Stimulated activated naive CD8-positive, alpha-beta T cell treated with anti-CD3 and anti-CD28 coated beads, Interleukin-15, amount 100 ng/mL, for 72 hours (primary cell): ENCODE results near the gene PPM1B.
"Not testable (repeated sequence)": the region's sequence is repeated elsewhere in the genome, so short reads cannot be mapped to it uniquely, and the experiment has no call there.

Experiments
- ATAC-seq: fragments of 150-1000 bp; cut with Tn5 transposase; 2 replicates; pipeline ENCODE4 v1.10.0; 2021; ENCODE audit warnings: mild to moderate bottlenecking, moderate library complexity
- DNase-seq, 2 donors: peaks; one replicate each; pipeline ENCODE4 v3.0.0; 2021 to 2022
- H3K27ac Mint-ChIP-seq, 2 donors: one replicate each; pipeline ENCODE4 v1.8.0; 2022; ENCODE audit warnings: mild to moderate bottlenecking in 2 of 2, mixed read lengths in 2 of 2, moderate library complexity in 2 of 2
- H3K27me3 Mint-ChIP-seq: one replicate; pipeline ENCODE4 v1.8.0; 2022; ENCODE audit warnings: mixed read lengths
- H3K4me1 Mint-ChIP-seq: one replicate; pipeline ENCODE4 v1.8.0; 2022; ENCODE audit warnings: mild to moderate bottlenecking, mixed read lengths
- H3K4me3 Mint-ChIP-seq, 2 donors: one replicate each; pipeline ENCODE4 v1.8.0; 2022; ENCODE audit warnings: mild to moderate bottlenecking in 2 of 2, mixed read lengths in 2 of 2, moderate library complexity in 1 of 2
- H3K9me3 Mint-ChIP-seq, 2 donors: one replicate each; pipeline ENCODE4 v1.8.0; 2022; ENCODE audit warnings: mixed read lengths in 2 of 2

PPM1B gene

DNA sequence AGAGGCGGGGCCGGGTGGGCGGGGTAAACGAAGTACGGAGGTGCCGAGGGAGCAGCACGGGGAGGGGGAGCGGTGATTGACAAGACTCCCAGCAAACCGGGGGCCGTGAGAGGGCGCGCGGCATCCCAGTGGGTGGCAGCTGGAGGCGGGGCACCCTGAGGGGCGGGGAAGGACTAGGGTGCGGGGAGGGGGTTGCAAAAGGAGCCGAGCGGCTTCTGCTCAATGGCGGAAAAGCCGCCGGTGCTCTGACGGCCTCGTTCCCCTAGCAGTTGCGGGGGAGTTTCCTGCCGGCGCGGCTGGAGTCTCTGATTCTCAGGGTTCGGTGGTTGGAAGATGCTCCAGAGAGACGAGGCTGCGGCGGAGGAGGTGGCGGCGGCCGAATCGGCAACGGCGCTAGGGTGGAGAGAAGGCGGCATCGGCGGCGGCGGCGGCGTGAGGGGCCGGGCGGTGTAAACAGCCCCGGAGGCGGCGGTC is at the start of gene PPM1B:
Gene PPM1B, plus strand, starts transcription at position 195 of the 474 bp plus-strand sequence. CDS start 32,325 bp downstream, outside the sequence.
- no peaks in the 10 kb centered on the region for H3K27me3 Mint-ChIP-seq
- DNase-seq: peak; percentile 98 to 99
- peak within 1 kb of the TSS; percentile 99 for H3K27ac Mint-ChIP-seq
- peak; percentile 81 for ATAC-seq
- peaks cover 34% of the 10 kb centered on the region for H3K4me1 Mint-ChIP-seq
- H3K9me3 Mint-ChIP-seq: no peaks in the 10 kb centered on the region
- H3K4me3 Mint-ChIP-seq: peak within 1 kb of the TSS; percentile 93 to 99

DNA sequence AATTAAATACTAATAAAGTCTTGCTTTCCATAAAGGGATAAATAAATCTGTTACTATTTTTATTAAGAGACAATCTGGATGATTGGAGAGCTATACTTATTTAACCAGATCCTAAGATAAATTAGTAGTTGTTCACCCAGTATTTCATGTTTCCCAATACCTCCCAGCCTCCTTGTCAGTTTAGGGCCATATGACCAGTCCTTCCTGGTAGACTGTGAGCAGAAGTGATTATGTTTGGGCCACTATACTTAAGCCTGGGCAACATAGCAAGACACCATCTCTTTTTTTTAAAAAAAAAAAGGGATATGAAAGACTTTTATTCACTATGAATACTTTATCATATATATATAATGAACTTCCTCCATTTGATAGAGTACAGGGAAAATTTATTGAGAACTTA is 48.8 kb upstream of the PPM1B start:
- peaks cover 7% of the 10 kb centered on the region for H3K4me1 Mint-ChIP-seq
- ATAC-seq (no peak), DNase-seq (no peak)
- H3K4me3 Mint-ChIP-seq: no peak overlapping the region
- H3K27me3 Mint-ChIP-seq: no peaks in the 10 kb centered on the region
- H3K27ac Mint-ChIP-seq: no peak overlapping the region
- no peaks in the 10 kb centered on the region for H3K9me3 Mint-ChIP-seq

DNA sequence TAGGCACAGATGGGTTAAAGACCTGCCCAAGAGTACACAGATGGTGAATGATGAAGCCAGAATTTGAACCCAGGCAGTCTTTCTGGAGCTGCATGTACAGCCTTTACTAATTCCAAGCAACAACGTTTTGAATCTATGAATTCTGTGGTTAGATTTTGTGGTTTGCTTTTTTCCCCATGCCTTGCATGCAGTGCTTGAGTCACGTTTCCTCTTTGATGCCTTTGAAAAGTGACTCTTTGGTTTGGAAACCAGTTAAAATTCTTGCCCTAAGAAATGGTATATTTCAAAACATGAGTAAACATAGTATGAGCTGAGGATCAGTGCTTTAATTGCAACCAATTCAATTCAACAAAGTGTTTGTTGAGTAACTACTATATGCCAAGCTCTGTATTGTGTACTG is 48.2 kb upstream of the PPM1B start:
- ATAC-seq (peak; percentile 88), DNase-seq (peak; percentile 16 to 30)
- Mint-ChIP-seq H3K27me3 (no peaks in the 10 kb centered on the region), H3K4me1 (peaks cover 11% of the 10 kb centered on the region), H3K9me3 (no peaks in the 10 kb centered on the region), H3K4me3 (no peak overlapping the region), H3K27ac (no peak overlapping the region)

DNA sequence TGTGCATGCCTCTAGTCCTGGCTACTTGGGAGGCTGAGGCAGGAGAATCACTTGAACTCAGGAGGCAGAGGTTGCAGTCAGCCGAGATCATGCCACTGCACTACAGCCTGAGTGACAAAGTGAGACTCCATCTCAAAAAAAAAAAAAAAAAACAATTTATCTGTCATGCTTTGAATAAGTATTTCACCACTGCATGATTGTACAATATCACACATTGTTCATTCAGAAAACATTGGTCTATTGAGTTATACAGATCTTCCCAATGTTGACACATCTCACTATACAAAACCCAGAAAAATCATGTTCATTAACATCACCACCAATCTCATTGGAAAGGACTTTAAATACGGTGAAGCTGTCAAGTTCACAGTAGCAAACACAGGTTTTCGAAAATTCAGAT is 46.8 kb upstream of the PPM1B start:
- no peak overlapping the region for H3K4me3 Mint-ChIP-seq
- DNase-seq (no peak), ATAC-seq (no peak)
- no peaks in the 10 kb centered on the region for H3K27me3 Mint-ChIP-seq
- no peak overlapping the region for H3K27ac Mint-ChIP-seq
- no peaks in the 10 kb centered on the region for H3K9me3 Mint-ChIP-seq
- H3K4me1 Mint-ChIP-seq: peaks cover 20% of the 10 kb centered on the region

DNA sequence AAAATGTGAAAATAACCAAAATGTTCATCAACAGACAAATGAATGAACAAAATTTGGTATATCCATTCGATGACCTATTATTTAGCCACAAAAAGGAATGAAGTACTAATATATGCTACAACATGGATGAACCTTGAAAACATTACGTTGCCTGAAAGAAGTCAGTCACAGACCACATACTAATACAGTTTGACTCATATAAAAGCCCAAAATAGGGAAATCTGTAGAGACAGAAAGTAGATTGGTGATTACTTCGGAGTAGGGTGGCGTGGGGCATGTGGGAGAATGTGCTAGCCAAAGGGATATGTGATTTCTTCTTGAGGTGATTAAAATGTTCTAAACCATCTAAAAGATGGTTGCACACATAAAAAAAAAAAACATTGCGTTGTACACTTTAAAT is 44.2 kb upstream of the PPM1B start:
- Mint-ChIP-seq H3K27me3 (no peaks in the 10 kb centered on the region), H3K27ac (no peak overlapping the region), H3K4me1 (peaks cover 20% of the 10 kb centered on the region), H3K9me3 (no peaks in the 10 kb centered on the region), H3K4me3 (no peak overlapping the region)
- no peak for DNase-seq
- ATAC-seq: peak; percentile 29

DNA sequence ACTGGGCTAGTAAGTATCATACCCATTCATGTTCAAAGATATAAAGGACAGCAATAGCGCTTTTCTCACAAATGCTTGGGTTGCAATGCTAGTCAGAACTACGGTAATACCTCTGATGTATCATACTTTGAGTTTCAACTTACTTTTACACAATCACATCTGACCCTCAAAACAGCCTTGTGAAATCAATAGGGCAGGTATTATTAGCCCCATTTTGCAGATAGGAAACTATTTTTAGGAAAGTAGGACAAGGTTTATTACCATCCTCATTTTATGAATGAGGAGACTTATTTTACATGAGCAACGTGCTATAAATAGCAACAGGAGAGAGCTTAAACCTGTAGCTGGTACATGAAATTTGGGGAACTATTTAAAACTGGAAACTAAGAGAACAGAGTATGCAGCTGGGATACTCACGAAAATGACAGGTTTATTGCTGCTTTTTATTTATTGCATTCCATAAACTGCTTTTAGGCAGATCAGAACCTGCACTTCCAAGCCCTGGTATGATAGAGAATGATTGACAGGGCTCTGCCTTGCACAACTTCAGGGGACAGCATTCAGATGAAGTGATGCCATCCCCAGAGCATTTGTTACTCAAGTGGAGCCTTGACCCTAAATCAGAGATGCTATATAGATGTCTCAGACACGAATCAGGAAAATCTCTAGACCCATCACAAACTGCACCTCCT is 42.4 kb upstream of the PPM1B start:
- H3K27me3 Mint-ChIP-seq: no peaks in the 10 kb centered on the region
- no peak overlapping the region for H3K27ac Mint-ChIP-seq
- DNase-seq (no peak), ATAC-seq (peak; percentile 42)
- H3K4me1 Mint-ChIP-seq: peaks cover 13% of the 10 kb centered on the region
- no peak overlapping the region for H3K4me3 Mint-ChIP-seq
- no peaks in the 10 kb centered on the region for H3K9me3 Mint-ChIP-seq

DNA sequence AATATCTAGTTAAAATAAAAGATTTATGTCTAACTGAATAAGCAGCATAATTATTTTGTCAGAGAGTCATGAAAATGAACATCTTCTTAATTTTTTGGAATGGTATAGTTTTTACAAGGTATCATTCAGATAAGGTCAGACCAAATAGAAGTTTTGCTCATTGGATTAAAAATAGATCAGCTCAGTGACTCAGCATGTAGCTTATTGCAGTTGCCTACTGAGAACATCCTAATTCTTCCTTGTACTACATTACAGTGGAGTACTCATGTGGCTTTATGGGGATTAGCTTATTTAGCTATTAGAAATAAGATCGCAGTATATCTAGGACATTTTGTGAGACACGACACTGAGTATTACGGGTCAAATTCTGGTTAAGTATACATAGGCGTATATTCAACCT is 38.2 kb upstream of the PPM1B start:
- ATAC-seq (no peak), DNase-seq (no peak)
- peaks cover 9% of the 10 kb centered on the region for H3K4me1 Mint-ChIP-seq
- no peaks in the 10 kb centered on the region for H3K27me3 Mint-ChIP-seq
- no peak overlapping the region for H3K27ac Mint-ChIP-seq
- H3K4me3 Mint-ChIP-seq: no peak overlapping the region
- H3K9me3 Mint-ChIP-seq: peaks cover 3 to 4% of the 10 kb centered on the region in 2 donors

DNA sequence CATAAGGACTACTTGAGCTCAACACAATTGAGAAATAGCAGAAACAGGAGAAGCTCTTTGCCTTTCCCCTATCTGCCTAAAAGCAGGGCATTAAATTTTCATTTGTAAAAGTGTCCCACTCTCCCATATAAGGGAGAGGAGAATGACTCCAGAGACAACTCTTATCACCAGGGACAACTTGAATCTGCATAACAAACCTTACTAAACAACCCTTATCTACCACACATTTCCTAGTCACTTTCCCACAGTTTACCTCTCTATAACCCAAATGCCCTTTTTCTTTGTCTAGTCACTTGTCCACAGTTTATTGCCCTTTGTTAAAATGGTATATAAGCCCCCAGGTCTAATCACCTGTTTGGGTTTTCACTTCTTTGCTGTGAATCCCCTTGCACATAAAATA is 37.5 kb upstream of the PPM1B start:
- H3K4me3 Mint-ChIP-seq: no peak overlapping the region
- H3K27ac Mint-ChIP-seq: no peak overlapping the region
- no peaks in the 10 kb centered on the region for H3K27me3 Mint-ChIP-seq
- peaks cover 2% of the 10 kb centered on the region for H3K4me1 Mint-ChIP-seq
- DNase-seq (no peak), ATAC-seq (no peak)
- H3K9me3 Mint-ChIP-seq: peaks cover 3 to 4% of the 10 kb centered on the region in 2 donors

DNA sequence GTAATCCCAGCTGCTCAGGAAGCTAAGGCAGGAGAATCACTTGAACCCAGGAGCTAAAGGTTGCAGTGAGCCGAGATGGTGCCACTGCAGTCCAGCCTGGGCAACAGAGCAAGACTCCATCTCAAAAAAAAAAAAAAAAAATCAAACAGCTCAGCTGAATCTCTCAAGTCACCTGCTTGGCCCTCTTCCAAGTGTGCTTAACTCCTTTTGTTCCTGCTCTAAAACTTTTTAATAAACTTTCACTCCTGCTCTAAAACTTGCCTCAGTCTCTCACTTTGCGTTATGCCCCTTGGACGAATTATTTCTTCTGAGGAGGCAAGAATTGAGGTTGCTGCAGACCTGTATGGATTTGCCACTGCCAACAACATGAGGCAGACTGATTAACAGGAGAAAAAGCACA is 35.1 kb upstream of the PPM1B start:
- not testable (repeated sequence) for H3K4me3 Mint-ChIP-seq, ATAC-seq, H3K27me3 Mint-ChIP-seq, DNase-seq, H3K9me3 Mint-ChIP-seq, H3K4me1 Mint-ChIP-seq, H3K27ac Mint-ChIP-seq

DNA sequence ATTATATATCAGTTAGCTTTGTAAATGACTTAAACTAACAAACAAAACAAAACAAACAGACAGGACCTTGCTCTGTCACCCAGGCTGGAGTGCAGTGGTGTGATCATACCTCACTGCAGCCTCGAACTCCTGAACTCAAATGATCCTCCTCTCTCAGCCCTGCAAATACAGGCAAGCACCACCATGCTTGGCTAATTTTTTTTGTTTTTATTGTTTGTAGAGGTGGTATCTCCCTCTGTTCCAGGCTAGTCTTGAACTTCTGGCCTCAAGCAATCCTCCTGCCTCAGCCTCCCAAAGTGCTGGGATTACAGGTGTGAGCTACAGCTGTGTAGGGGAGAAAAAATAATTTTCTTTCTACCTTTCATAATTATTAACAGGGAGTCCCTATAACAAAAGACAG is 33.8 kb upstream of the PPM1B start:
- H3K4me1 Mint-ChIP-seq: peaks cover 5% of the 10 kb centered on the region
- H3K27me3 Mint-ChIP-seq: no peaks in the 10 kb centered on the region
- no peak overlapping the region for H3K4me3 Mint-ChIP-seq
- no peak for ATAC-seq
- no peak for DNase-seq
- no peak overlapping the region for H3K27ac Mint-ChIP-seq
- H3K9me3 Mint-ChIP-seq: peaks cover 3 to 4% of the 10 kb centered on the region in 2 donors

DNA sequence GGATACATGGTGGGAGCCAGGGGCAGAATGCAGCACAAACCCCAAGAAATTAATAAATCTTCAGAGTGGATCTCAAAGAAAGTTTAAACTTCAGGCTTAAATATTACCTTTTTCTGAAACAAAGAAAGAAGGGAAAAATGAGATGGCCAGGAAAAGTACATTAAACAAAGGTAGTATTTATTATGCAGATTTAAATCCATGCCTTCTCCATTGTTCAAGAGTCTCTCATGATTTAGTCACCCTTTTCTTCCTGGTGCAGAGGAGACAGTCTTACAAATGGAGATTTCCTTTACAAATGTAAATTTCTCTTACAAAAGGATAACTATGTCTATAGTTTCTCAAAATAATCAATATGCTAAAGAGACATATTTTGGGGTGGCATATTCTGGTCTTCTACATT is 33.4 kb upstream of the PPM1B start:
- peaks cover 3 to 4% of the 10 kb centered on the region in 2 donors for H3K9me3 Mint-ChIP-seq
- H3K27me3 Mint-ChIP-seq: no peaks in the 10 kb centered on the region
- DNase-seq: no peak
- peaks cover 5% of the 10 kb centered on the region for H3K4me1 Mint-ChIP-seq
- ATAC-seq: no peak
- H3K4me3 Mint-ChIP-seq: no peak overlapping the region
- no peak overlapping the region for H3K27ac Mint-ChIP-seq

DNA sequence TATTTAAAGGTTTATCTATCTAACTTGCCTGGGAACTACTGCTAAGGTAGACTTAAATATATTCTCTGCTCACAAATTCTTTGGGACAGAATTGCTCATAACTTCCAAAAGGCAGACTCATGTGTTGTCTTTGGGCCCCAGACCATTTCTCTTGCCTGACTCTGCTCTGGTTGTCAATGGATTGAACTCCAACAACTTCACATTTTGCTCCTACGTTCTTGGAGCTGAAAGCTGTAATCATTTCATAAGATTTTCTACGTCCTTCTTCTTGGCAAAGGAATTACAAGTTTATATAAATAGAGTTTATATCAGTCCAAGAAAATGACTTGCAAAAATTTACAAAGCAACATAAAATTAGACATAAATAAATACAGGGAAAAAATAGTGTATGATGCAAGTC is 32.9 kb upstream of the PPM1B start:
- Mint-ChIP-seq H3K27ac (no peak overlapping the region), H3K27me3 (no peaks in the 10 kb centered on the region), H3K4me1 (peaks cover 5% of the 10 kb centered on the region)

DNA sequence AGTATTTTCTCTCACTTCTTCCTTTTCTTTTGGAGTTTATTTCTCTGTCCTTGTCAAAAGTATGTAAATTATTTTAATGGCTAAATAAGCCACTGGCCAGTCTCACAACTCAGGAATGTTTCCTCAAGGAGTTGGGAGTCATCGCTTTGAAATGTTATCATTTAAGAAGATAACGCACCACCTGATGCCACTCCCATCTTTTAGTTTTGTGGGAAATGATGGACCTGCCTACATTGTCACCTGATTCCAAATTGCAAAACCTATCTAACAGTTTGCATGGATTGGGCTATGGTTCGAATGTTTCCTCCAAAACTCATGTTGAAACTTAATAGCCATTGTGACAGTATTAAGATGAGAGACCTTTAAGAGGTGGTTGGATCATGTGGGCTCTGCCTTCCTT is 32.4 kb upstream of the PPM1B start:
- ATAC-seq: no peak
- H3K4me3 Mint-ChIP-seq: no peak overlapping the region
- peaks cover 5% of the 10 kb centered on the region for H3K4me1 Mint-ChIP-seq
- DNase-seq: no peak
- no peaks in the 10 kb centered on the region for H3K27me3 Mint-ChIP-seq
- peaks cover 3 to 4% of the 10 kb centered on the region in 2 donors for H3K9me3 Mint-ChIP-seq
- H3K27ac Mint-ChIP-seq: no peak overlapping the region

More for the DNA sequence above, 32.9 kb upstream of the PPM1B start:
- DNase-seq: no peak
- ATAC-seq: no peak
- Mint-ChIP-seq H3K4me3 (no peak overlapping the region), H3K9me3 (peaks cover 3 to 4% of the 10 kb centered on the region in 2 donors)

DNA sequence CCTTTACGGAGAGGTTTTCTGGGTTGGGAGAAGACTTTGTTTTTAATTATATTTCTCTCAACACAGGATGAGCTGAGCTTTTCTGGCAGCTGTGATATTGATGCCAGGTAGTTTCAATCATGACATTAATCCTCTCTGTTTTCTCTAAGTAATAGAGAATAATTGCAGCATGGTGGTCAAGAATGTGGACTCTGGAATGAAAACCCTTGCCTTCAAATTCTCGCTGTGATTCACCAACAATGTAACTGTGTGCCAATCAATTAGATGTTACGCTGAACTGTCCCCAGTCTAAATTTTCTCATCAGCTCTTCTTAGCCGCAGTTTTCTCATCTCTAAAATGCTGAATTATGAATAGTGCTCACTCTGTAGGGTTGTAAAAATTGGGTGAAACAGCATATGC is 31.6 kb upstream of the PPM1B start:
- Mint-ChIP-seq H3K27me3 (no peaks in the 10 kb centered on the region), H3K4me1 (peaks cover 5% of the 10 kb centered on the region), H3K4me3 (no peak overlapping the region), H3K9me3 (peaks cover 3 to 4% of the 10 kb centered on the region in 2 donors), H3K27ac (no peak overlapping the region)
- DNase-seq (no peak), ATAC-seq (no peak)

DNA sequence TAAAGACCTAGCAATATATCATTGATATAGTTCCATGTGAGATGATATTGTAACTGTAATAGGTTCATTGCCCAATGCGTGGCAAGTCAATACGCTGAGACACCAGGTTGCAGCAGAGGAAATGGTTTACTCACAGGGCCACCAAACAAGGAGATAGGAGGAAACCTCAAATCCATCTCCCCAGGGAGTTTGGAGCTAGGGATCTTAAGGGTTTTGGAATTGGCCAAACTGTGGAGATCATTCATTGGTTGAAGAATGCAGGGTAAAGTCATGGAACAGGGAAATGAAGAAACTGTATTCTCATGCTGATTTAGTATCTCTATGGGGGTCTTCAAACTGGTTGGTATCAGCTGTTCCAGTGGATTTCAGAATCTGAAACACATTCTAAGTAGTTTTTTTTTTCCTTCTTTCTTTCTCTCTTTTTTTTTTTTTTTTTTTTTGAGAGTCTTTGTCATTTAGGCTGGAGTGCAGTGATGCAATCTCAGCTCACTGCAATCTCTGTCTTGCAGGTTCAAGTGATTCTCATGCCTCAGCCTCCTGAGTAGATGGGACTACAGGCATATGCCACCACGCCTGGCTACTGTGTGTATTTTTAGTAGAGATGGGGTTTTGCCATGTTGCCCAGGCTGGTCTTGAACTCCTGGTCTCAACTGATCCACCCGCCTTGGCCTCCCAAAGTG is 30.7 kb upstream of the PPM1B start:
- Mint-ChIP-seq H3K4me1 (peaks cover 5% of the 10 kb centered on the region), H3K27me3 (no peaks in the 10 kb centered on the region), H3K4me3 (no peak overlapping the region), H3K27ac (peak overlapping the region in 1 of 2 donors; percentile 50), H3K9me3 (peaks cover 0 to 3% of the 10 kb centered on the region in 2 donors)
- ATAC-seq (no peak), DNase-seq (no peak)

DNA sequence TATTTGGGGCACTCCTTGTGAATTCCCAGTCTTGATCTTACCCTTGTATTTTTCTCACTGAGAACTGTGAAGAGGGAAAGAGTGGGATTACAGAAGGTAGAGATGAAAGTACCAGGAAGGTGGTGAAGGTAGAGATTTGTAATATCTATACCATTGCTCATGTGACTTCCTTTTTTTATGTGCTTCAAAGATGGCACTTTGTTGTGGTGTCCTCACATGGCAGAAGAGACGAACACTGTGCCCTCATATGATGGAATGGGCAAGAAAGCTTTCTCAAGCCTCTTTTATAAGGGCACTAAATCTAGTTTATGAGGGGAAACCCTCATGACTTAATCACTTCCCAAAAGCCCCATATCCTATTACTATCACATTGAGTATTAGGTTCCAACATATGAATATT is 28.9 kb upstream of the PPM1B start:
- Mint-ChIP-seq H3K27me3 (no peaks in the 10 kb centered on the region), H3K4me1 (peaks cover 5% of the 10 kb centered on the region), H3K27ac (no peak overlapping the region), H3K9me3 (no peaks in the 10 kb centered on the region), H3K4me3 (no peak overlapping the region)
- ATAC-seq (no peak), DNase-seq (no peak)
